SK-N-SH (cell line): ENCODE data around the gene SYT7. TPM values are rescaled to one million over a fixed set of nuclear protein-coding genes. Genes with fewer than 3 reads are reported as not detected.

Experiments
- CTCF ChIA-PET: fragments of 300-600, 350-600 bp; formaldehyde crosslinking; extraction: SDS; loops from one replicate; lab custom pipeline; 2021; lab: Yijun Ruan, JAX
- POLR2A ChIA-PET: fragments of 350-600 bp; sonication (Branson Sonifier 250); formaldehyde crosslinking; extraction: SDS; loops from one replicate; lab custom pipeline; 2020; ENCODE audit warnings: antibody characterized with exemption, inconsistent platforms; lab: Yijun Ruan, JAX
- DNase-seq: peaks from one replicate; pipeline ENCODE4 v3.0.0; 2012
- H2AFZ ChIP-seq: fragments of 200-600 bp; sonication (generic); 2 replicates; pipeline ENCODE4 v1.8.1; 2016; ENCODE audit warnings: antibody characterized with exemption, mild to moderate bottlenecking, low read depth
- H3F3A ChIP-seq: fragments of 200-600 bp; sonication (generic); replicated peaks from 2 replicates; pipeline ENCODE3; 2016; ENCODE audit warnings: antibody characterized with exemption, mild to moderate bottlenecking; ENCODE audit not compliant: insufficient read depth
- H3K27ac ChIP-seq, 2 experiments: fragments of 200-500 bp in 1 of 2; fragments of 200-600 bp in 1 of 2; sonication (Bioruptor generic) in 1 of 2; sonication (generic), shearing (Covaris generic) in 1 of 2; 2 replicates each; pipeline versions ENCODE4 v1.5.1 to v1.6.1; 2014 to 2016; ENCODE audit warnings: low read depth in 2 of 2, inconsistent platforms in 1 of 2, low read length in 1 of 2, mild to moderate bottlenecking in 1 of 2, mixed read lengths in 1 of 2
- H3K27me3 ChIP-seq: fragments of 200-600 bp; sonication (generic), shearing (Covaris generic); 2 replicates; pipeline ENCODE4 v1.6.1; 2016; ENCODE audit warnings: mixed run types; ENCODE audit not compliant: insufficient read depth
- H3K36me3 ChIP-seq, 2 experiments: fragments of 200-500 bp in 1 of 2; fragments of 200-600 bp in 1 of 2; sonication (Bioruptor generic) in 1 of 2; sonication (generic) in 1 of 2; replicated peaks in 1 of 2; 2 replicates each; pipeline versions ENCODE3 to v1.5.1; 2014 to 2016; ENCODE audit warnings: low read length in 1 of 2, mild to moderate bottlenecking in 1 of 2; ENCODE audit not compliant: insufficient read depth in 2 of 2, control insufficient read depth in 1 of 2
- H3K4me1 ChIP-seq, 2 experiments: fragments of 200-500 bp in 1 of 2; fragments of 200-600 bp in 1 of 2; sonication (Bioruptor generic) in 1 of 2; sonication (generic), shearing (Covaris generic) in 1 of 2; 2 replicates each; pipeline versions ENCODE4 v1.5.1 to v1.6.1; 2014 to 2016; ENCODE audit warnings: low read depth in 1 of 2, low read length in 1 of 2, mixed run types in 1 of 2; ENCODE audit not compliant: insufficient read depth in 2 of 2, control insufficient read depth in 1 of 2
- H3K4me2 ChIP-seq: fragments of 200-600 bp; sonication (generic), shearing (Covaris generic); 2 replicates; pipeline ENCODE4 v1.6.1; 2017; ENCODE audit warnings: mixed run types
- H3K4me3 ChIP-seq, 2 experiments: fragments of 200-500 bp in 1 of 2; fragments of 200-600 bp in 1 of 2; sonication (Bioruptor generic) in 1 of 2; sonication (generic), shearing (Covaris generic) in 1 of 2; 2 replicates each; pipeline versions ENCODE4 v1.5.1 to v1.8.1; 2014 to 2016; ENCODE audit warnings: low read depth in 2 of 2, inconsistent platforms in 1 of 2, low read length in 1 of 2, mild to moderate bottlenecking in 1 of 2, mixed read lengths in 1 of 2, moderate library complexity in 1 of 2
- H3K79me2 ChIP-seq: fragments of 200-600 bp; sonication (generic); 2 replicates; pipeline ENCODE4 v1.8.1; 2017; ENCODE audit warnings: mild to moderate bottlenecking; ENCODE audit not compliant: insufficient read depth
- H3K9ac ChIP-seq: fragments of 200-600 bp; sonication (generic); 2 replicates; pipeline ENCODE4 v1.6.1; 2017; ENCODE audit warnings: mixed run types
- H3K9me2 ChIP-seq: fragments of 200-600 bp; sonication (generic); 2 replicates; pipeline ENCODE4 v1.6.1; 2017; ENCODE audit warnings: mixed run types
- H3K9me3 ChIP-seq: fragments of 200-600 bp; sonication (generic); 2 replicates; pipeline ENCODE4 v1.6.1; 2017; ENCODE audit warnings: mixed run types, mild to moderate bottlenecking, moderate library complexity
- H4K20me1 ChIP-seq: fragments of 200-600 bp; sonication (generic); 2 replicates; pipeline ENCODE4 v1.6.1; 2017; ENCODE audit warnings: mild to moderate bottlenecking, mixed run types; ENCODE audit not compliant: insufficient read depth
- EP300 ChIP-seq, 2 experiments: IDR thresholded peaks; 2 replicates each; pipeline versions ENCODE4 v1.4.0 to v1.6.1; 2012; ENCODE audit warnings: borderline replicate concordance in 1 of 2, low read depth in 1 of 2, low read length in 1 of 2
- EZH2phosphoT487 ChIP-seq: fragments of 200-600 bp; sonication (generic); IDR thresholded peaks from 2 replicates; pipeline ENCODE4 v1.6.1; 2017; ENCODE audit warnings: low read depth, mixed run types, mild to moderate bottlenecking, antibody characterized with exemption, moderate library complexity, borderline replicate concordance
- FOXJ3 ChIP-seq: sonication (generic); formaldehyde crosslinking; IDR thresholded peaks from 2 replicates; pipeline ENCODE4 v1.5.1; 2020; ENCODE audit warnings: mild to moderate bottlenecking, missing genetic modification reagents
- FOXM1 ChIP-seq: IDR thresholded peaks from 2 replicates; pipeline ENCODE4 v1.4.0; 2012; ENCODE audit warnings: low read depth, mild to moderate bottlenecking
- GATA2 ChIP-seq: sonication (generic); formaldehyde crosslinking; IDR thresholded peaks from 2 replicates; pipeline ENCODE4 v1.5.0; 2020; ENCODE audit warnings: mild to moderate bottlenecking, missing genetic modification reagents
- IRF3 ChIP-seq: fragments of 150-350 bp; IDR thresholded peaks from 2 replicates; pipeline ENCODE4 v1.6.1; 2016; ENCODE audit warnings: mild to moderate bottlenecking, low read depth, low read length
- JUND ChIP-seq: IDR thresholded peaks from 2 replicates; pipeline ENCODE4 v1.4.0; 2012
- MAX ChIP-seq: IDR thresholded peaks from 2 replicates; pipeline ENCODE4 v1.4.0; 2012; ENCODE audit warnings: low read depth
- MXI1 ChIP-seq: IDR thresholded peaks from 2 replicates; pipeline ENCODE4 v1.6.1; 2012; ENCODE audit warnings: mild to moderate bottlenecking, low read depth, low read length, improper control_type of control experiment
- NFIC ChIP-seq: IDR thresholded peaks from 2 replicates; pipeline ENCODE4 v1.4.0; 2012; ENCODE audit warnings: borderline replicate concordance
- PBX3 ChIP-seq: IDR thresholded peaks from 2 replicates; pipeline ENCODE4; 2012
- POLR2AphosphoS5 ChIP-seq: IDR thresholded peaks from 2 replicates; pipeline ENCODE4 v1.6.1; 2012; ENCODE audit warnings: low read depth, low read length
- REST ChIP-seq: IDR thresholded peaks from 2 replicates; pipeline ENCODE4 v1.6.1; 2012; ENCODE audit warnings: mild to moderate bottlenecking, low read depth, low read length, moderate library complexity
- SMC3 ChIP-seq: IDR thresholded peaks from 2 replicates; pipeline ENCODE4 v1.6.1; 2012; ENCODE audit warnings: low read depth, low read length, improper control_type of control experiment
- WGBS: methylation state at CpG from one replicate; pipeline ENCODE4 v1.1.6; 2017; ENCODE audit warnings: low lambda C conversion rate; 5-methylcytosine and 5-hydroxymethylcytosine counted together
- polyA plus RNA-seq, 3 experiments: library from polyadenylated mRNA; depleted of rRNA; stranded (reverse); fragments of >200 nt; gene quantifications; 2 replicates each; pipeline ENCODE4 v1.2.3, GENCODE V29; 2012

Gene SYT7
- polyA plus RNA-seq, 1 of the 3 experiments (the other 2 are of a cell fraction) = 1.1 TPM

GRCh38 chr11:61533401-61533800, 47.5 kb downstream of the SYT7 start (continued):
- no peak for TF ChIP-seq MAX
- no peak for TF ChIP-seq PBX3
- TF ChIP-seq POLR2AphosphoS5 = no peak
- TF ChIP-seq MXI1 = no peak
- TF ChIP-seq SMC3 = no peak
- TF ChIP-seq REST = no peak
- no peak for TF ChIP-seq NFIC
- no peak for TF ChIP-seq GATA2
- no peak for TF ChIP-seq JUND
- TF ChIP-seq EP300 (IDR thresholded peaks at IDR 0.05; ENCODE audit: borderline replicate concordance in 1 of 2, low read depth in 1 of 2, low read length in 1 of 2) = no peak
- TF ChIP-seq FOXJ3 (CRISPR knock-in tag) = no peak

GRCh38 chr11:61533039-61533375, 47.9 kb downstream of the SYT7 start:
- no peaks in the 10 kb centered on the region for H3K9me2 ChIP-seq
- peak overlapping the region in 1 of 2 experiments; percentile 91; a peak in 2 of 4 replicates for H3K27ac ChIP-seq
- H3K27me3 ChIP-seq = no peaks in the 10 kb centered on the region
- no peaks in the 10 kb centered on the region for H3F3A ChIP-seq
- no peak for TF ChIP-seq EZH2phosphoT487
- TF ChIP-seq FOXM1 = no peak
- no peak for TF ChIP-seq POLR2AphosphoS5
- no peak for TF ChIP-seq IRF3
- TF ChIP-seq FOXJ3 (CRISPR knock-in tag) = no peak
- no peak for DNase-seq
- H4K20me1 ChIP-seq = no peaks in the 10 kb centered on the region
- peaks cover 0 to 100% of the 10 kb centered on the region in 2 experiments; a peak in 2 of 4 replicates for H3K4me1 ChIP-seq
- H3K4me3 ChIP-seq = no peak overlapping the region
- H3K9ac ChIP-seq = no peak overlapping the region
- 85% methylated on average over 9 of the region's 16 CpGs for WGBS
- H3K36me3 ChIP-seq = no peaks in the 10 kb centered on the region
- ChIA-PET CTCF (interaction anchor here (0.6 to 33.4 kb wide), 16 partner anchors 10 to 106 kb away, joined by 3 to 670 read pairs (median 7); partner anchors contain the start of gene LRRC10B), POLR2A (no interaction called here)
- no peak overlapping the region for H3K4me2 ChIP-seq
- no peaks in the 10 kb centered on the region for H3K9me3 ChIP-seq
- no peak overlapping the region for H2AFZ ChIP-seq
- H3K79me2 ChIP-seq = no peaks in the 10 kb centered on the region
